ENCODE results near the gene BIRC2.

Gene BIRC2

DNA sequence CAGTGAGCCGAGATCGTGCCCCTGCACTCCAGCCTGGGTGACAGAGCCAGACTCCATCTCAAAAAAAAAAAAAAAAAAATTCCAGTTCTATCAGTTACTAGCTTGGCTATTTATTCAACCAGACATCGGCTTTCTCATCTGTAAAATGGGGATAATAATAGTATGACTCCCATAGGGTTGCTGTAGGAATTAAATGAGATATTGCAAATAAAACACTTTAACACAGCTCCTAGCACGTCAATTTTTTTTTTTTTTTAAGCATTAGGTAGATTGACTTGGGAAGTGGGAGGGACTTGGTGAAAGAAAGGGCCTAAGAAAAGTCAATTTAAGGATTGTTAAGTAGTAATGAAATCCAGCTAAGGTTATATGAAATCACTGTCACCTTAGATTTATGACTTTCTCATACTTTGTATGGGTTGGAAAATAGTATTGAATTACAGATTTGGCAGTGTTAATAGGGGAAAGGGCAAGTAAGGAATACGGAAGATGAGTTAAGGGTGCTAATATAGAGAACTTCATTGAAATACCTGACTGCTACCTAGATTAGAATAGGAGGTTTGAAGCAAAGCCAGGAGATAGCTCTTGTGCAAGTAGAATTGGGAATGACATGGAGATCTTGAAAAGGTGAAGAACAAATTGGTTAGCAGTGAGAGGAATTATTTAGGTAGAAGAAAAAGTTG, 28.8 kb downstream of the BIRC2 start:
- DNase-seq, result no peak

DNA sequence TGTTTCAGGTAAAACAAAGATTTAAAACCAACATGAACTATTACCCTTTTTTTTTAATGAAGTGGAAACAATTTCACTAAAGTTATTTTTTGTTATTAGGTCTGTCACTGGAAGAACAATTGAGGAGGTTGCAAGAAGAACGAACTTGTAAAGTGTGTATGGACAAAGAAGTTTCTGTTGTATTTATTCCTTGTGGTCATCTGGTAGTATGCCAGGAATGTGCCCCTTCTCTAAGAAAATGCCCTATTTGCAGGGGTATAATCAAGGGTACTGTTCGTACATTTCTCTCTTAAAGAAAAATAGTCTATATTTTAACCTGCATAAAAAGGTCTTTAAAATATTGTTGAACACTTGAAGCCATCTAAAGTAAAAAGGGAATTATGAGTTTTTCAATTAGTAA, 30.9 kb downstream of the BIRC2 start:
- no peak for DNase-seq

DNA sequence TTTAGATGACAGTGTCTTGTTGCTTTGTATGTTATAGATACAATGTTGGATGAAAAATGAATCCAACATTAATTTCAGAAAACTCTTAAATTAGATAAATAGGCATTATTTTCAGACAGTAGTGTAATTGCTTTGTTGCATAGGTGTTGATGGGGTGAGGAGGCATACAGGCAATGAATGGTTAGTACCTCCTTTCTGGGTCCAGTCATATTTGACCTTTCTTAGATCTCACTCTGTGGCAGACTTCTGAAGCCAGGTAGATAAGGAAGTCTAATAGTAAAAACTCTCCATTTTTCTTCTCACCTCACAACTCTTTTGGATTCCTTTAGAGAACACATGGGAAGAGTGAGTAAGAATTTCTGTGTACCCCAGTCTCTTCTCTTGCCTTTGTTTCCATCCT, 31.8 kb downstream of the BIRC2 start:
- no peak for DNase-seq

DNA sequence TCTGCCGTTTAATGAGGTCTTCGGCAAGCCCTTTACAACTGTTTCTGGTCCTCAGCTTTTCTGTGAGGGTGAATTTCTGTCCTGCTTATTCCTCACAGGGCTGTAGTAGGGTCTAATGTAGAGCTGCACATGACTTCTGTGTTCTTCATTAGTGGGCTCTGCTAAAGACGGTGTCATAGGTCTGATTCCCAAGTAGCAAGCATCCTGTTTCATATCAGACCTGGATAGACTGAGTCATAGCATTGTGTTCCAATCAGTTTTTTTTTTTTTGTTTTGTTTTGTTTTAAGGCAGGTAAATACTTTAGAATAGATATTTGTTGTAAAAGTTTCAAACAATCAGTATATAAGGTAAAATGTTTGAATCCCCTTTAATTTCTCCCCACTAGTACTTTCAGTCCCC, 35.4 kb downstream of the BIRC2 start:
- DNase-seq, result no peak

DNA sequence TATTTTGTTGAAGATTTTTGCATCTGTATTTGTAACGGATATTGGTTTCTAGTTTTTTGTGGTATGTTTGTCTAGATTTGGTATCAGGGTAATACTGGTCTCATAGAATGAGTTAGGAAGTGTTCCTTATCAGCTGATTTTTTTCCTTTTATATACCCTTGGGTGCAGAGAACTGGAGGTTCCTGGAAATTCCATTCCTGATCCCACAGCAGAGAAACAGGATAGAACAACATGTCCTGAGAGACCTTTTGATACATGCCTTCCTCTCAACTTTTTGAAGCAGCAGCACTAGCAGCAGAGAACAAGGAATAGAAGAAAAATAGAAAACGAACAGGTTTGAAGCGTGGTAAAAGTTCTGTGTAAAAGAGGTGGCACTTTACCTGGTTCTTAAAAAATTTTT, 36.8 kb downstream of the BIRC2 start:
- DNase-seq, result no peak

DNA sequence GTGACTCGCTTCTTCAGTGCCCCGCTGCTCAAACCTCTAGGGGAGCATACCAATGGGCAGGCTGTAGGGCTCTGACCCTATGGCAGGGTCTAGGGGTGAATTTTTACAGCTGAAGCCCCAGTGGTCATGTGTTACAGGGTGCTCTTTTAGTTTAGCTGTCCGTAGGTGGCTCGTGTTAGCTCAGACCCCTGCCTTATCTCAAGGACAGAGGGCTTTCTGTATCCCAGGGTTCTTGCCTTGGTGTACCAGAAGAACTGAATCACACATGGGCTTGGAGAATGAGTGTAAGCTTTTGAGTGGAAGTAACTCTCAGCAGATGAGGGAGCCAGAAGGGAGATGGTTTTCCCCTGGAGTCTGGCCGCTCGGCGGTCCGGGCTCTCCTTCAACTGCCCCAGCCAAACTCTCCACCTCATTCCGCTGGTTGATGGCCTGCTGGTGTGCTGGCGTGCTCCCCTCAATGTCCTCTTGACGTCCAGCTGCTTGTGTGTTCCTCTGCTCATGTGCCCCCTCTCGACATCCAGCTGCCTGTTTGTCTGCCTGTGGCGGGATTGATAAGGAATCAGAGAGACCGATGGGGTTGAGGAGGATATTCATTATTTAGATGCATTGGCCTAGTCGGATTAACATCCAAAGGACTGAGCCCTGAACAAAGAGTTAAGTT, 37.5 kb downstream of the BIRC2 start:
- DNase-seq, result no peak

DNA sequence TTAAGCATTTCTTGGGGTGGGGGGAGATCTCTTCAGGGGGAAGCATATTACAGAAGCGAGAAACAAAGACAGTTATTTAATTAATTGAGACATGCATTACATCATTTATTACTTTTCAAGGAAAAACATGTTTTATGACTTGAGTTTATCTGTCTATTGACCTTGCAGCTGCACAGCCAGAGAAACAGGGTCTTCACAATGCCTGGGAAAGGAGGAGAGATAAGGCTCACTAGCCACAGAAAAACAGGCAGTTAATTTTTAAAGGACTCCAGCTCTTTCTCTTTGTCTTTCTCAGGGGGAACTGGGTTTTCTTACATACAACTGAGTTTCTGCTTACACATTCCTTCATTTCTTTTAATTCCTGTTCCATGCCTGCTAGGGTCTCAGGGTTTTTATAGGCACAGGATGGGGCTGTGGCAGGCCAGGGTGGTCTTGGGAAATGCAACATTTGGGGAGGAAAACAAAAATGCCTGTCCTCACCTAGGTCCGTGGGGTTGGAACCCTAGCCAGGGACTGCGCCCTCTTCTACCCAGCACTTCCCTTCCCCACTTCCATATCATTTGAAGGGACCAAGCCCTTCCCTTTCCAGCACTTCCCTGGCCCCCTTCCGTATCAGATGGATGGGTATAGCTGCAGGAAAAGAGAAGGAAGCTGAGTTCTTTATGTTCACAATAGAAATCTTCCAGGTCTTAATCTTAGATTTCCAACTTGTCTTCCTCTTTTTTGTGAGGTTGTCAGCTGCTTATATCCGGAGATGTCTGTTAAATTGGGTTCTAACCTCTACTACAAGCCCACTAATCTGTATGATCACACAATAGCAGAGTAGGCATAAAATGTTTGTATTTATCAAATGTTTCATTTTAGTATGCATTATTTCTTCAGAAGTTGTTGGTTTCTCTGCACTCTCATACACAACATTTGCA, 38.3 kb downstream of the BIRC2 start:
- no peak for DNase-seq

DNA sequence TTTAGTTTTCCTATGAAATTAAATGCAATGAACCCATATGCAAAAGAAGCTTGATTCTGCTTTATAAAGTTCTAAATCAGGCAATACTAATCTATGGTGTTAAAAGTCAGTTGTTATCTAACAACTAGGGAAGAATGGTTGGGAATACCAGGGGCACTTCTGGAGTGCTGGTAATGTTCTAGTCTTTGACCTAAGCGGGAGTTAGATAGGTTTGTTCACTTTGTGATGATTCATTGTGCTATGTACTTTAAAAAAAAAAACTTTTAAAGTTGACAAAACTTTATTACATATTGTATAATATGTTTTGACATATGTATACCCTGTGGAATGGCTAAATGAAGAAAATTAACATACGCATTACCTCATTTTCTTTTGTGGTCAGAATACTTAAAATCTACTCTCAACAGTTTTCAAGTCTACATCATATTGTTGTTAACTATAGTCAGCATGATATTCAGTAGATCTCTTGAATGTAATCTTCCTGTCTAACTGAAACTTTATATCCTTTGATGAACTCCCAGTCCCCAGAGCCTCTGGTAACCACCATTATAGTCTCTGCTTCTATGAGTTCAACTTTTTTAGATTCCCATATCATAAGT, 39.2 kb downstream of the BIRC2 start:
- DNase-seq, result no peak

DNA sequence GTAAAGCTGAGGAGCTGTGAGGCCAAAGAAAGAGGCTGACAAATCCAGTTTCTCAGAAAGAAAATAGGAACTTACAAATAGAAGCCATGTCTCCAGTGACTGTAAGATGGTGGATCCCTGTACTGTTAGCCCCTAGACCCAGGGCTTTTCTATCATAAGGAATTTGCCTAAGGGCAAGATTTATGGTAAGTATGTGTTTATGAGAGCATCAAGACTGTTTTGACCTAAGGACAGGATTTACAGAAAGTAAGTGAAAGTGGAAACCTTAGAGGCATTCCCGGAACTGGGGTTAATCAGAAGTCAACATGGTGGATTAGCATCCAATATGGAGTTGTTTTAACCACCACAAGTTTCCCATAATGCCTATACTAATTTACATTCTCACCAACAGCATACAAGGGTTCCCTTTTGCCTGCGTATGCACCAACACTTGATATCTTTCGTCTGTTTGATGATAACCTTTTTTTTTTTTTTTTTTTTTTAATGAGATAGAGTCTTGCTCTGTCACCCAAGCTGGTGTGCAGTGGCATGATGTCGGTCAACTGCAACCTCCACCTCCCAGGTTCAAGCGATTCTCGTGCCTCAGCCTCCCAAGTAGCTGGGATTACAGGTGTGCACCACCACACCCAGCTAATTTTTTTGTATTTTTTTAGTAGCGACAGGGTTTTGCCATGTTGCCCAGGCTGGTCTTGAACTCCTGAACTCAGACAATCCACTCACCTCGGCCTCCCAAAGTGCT, 40.2 kb downstream of the BIRC2 start:
- DNase-seq, result no peak

DNA sequence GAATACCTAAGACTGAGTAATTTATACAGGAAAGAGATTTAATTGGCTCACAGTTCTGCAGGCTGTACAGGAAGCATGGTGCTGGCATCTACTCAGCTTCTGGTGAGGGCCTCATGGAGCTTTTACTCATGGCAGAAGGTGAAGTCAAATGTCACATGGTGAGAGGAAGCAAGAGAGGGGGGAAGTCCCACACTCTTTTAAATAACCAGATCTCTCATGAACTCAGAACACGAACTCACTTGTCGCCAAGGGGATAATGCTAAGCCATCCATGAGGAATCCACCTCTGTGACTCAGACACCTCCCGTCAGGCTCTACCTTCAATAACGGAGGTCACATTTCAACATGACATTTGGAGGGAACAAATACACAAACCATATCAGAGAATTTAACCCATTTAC, 42.2 kb downstream of the BIRC2 start:
- no peak for DNase-seq

DNA sequence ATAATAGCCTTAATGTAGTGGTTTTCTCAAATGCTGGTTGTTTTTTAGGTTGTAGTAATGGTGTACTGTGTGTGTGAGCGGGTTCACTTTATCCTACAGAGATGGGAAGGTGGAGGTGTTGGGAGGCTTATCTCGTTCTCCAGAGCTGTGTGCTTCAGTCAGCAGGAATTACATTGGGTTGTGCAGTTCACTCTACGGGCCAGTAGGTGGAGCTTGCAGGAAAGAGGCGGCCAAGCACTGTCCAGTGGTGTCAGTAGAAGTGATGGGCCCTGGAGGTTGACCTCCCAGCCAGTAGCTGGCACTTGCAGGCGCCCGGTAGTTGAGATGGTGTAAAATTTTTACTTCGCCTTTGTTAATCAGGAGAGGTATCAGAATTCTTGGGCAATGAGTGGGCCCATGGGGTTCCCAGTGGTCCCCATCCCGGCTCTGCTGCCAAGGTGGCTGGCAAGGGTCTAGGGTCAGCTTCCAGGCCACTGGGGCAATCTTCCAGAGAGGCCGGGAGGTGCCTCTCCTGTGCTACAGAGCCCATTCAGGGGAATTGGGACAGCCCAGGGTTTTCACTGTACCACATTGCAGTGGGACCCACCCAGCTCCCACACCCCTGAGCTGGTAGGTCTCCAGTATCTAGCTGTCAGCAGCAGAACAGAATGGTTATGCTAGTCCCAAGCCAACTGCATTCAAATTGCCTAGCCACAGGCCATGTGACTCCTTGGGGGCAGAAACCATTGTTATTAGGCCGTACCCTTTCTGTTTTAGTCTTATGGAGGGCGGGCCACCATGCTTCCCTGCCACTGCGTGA, 43.9 kb downstream of the BIRC2 start:
- DNase-seq, result no peak

DNA sequence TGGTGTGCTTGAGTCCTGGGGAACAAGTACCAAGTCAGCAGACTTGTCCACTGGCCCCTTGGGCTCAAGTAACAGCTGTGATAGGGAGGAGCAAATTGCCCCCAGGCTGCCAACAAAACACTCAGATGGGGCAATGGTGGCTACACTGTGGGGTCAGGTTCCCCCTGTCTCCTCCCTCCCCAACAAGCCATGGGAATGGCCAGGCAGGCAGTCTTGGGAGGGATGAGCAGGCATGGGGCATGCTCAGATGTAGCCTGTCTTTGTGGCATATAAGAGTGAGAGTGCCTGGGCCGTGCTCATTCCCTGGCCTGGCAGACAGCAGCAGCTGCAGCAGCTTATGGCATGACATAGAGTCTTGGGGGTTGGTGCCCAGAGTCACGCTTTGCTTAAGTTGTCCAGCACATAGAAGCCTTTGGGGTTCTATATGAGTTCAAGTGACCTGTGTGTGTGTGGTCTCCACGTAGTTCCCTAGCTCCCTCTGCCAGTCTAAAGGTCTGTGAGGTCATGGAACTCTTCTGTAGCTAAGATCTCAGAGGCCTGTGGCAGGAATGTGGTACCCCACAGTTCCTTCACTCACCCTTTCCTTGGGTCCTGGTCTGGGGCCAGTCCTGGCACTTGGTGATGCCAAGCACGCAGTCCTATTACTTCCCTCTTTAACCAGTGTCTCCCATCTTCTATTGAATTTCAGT, 44.7 kb downstream of the BIRC2 start:
- no peak for DNase-seq

DNA sequence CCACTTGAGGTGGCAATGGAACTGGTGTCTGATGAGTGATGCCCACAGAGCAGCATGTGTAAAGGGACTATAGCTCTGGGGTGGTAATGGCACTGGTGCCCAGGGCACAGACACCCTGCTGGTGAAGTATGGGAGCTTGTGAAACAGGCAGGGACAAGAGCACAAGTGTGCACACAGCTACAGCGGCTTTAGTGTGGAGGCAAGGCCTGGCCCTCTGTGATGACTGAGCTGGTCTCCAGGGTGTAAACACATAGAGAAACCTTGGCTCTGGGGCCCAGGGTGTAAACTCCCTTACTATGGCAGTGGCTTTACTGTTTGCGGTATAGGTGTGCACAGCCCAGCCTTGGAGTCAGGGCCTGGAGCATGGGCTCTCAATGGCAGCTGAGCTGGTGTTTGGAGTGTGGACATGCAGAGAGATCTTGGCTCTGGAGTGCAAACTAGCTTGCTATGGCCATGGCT, 46.3 kb downstream of the BIRC2 start:
- DNase-seq, result no peak

DNA sequence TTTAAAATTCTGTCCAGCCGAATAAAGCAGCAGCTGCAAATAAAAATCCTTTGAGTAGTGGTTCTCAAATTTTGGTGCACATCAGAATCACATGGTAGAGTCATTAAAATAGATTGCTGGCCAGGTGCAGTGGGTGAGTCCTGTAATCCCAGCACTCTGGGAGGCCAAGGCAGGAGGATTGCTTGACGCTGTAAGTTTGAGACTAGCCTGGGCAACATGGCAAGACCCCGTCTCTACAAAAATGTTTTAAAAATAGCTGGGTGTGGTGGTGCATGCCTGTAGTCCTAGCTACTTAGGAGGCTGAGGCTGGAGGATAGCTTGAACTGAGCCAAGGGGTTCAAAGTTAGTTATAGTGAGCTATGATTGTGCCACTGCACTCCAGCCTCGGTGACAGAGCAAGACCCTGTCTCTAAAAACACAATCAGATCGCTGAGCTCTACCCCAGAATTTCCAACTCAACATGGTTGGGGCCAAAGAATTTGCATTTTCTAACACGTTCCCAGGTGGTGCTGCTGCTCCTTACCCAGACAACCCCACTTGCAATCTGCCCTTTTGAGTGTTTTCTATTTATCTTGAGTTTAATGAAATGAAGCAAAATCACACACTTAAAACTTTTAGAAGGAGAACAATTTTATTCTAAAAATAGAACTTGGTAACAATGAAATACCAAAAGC, 48.8 kb downstream of the BIRC2 start:
- DNase-seq, result no peak

DNA sequence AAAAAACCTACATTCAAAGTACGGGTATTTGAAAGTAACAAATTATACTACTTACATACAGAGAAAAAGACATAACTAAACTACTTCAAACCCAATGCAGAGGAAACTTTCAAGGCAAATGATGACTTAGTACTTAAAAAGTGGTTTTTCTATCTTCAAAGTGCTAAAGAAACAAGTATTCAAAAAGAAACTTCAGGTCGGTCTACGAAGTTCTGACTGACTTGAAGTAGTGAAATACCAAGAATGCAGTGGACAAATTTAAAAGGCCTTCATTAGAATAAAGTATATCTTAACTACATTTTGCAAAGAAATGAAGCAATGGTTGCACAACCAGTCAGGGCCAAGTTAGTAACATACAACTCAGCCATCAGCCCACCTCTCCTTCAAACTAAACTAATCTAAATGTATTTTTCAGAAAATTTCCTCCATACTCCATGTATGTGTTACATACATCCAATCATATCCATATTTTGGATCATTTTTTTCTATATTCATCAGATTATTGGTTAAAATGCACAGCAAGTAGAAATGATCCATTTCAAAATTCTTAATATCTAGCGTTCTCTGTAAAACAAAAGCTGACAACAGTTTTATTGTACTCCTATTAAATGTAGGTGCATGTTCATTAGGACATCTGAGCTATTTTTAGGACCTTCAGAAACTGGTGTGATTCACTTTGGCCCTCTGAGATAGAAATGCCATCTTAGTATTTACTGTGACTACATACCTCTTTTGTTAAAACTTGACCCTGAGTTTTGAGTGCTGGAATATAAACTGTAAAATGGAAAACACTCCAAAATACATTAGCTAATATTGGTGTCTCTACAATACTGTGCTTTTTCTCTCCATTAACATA, 49.9 kb downstream of the BIRC2 start:
- no peak for DNase-seq

DNA sequence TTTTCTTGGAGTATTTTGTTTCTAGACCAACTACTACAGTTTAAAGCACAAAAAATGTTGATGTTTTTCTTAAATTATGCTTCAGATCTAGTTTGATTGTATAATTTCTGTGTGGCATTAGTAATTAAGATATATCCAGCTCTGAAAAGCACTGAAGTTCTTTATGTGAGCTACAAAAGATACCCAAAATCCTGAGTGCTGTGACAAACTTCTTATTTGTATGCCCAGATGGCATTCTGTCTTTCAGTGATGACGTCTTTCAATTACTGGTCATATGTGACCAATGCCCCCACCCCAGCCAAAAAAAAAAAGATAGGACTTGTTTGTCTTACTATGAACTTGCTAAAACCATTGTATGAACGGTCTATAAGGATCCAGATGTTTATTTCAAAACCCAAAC, 51.3 kb downstream of the BIRC2 start:
- no peak for DNase-seq

DNA sequence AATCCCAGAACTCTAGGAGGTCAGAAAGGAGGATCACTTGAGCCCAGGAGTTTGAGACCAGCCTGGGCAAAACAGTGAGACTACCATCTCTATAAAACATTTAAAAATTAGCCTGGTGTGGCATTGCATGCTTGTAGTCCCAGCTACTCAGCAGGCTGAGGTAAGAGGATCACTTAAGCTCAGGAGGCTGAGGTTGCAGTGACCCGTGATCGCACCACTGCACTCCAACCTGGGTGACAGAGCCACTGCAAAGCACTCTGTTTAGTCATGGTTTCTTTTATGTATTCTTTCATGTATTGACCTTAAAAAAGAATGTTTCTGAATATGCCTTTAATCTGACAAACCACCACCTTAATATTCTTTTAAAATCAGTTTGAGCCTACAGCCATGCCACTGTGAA, 52.2 kb downstream of the BIRC2 start:
- DNase-seq, result no peak

DNA sequence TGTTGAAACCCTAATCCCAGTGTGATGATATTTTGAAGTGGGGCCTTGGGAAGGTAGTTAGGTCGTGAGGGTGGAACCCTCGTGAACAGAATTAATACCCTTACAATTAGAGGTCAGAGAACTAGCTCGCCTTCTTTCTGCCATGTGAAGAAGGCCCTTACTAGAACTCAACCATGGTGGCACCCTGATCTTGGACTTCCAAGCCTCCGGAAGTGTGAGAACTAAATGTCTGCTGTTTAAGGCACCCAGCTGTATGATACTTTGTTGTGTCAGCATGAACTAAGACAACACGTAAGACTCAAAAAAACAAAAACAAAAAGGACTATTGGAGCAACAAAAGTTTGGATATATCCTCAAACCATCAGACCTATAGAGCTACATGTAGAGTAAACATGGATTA, 53.6 kb downstream of the BIRC2 start:
- DNase-seq, result no peak

DNA sequence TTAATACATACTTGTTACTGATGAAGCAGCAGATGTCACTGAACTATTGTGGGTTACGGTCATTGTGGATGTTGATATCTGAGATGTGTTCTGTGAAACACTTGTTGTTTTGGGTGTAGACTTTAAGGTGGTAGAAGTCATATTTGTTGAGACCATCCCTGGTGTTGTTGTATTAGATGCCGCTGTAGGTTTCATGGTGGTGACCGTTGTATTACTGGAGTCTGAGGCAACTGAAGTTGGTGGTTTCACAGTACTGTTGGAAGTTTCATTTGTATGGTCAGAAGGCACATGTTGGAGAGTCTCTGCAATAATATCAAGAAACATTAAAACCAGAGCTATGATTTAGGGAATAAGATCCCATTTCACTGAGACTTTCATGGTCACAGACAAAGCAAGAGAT, 54.9 kb downstream of the BIRC2 start:
- DNase-seq, result no peak

DNA sequence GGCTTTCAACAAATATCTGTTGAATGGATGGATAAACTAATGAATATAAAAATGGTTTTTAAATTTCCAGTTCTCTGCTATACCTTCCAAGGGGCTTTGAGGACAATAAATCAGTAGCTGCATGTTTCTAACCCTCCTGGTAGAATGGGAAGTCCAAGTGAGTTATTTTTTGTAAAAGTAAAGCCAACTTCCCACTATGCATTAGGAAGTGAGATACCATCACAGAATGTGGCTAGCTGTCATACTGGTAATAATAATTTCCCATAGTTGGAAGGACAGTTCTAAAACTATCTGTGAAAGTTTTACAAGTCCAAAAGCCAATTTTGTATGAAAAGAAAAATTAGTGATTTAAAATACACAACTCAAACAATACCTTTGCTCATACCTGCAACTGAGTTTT, 55.5 kb downstream of the BIRC2 start:
- DNase-seq, result no peak

Measured in right hindlimb (tissue), 1 donor.